Adrenal gland (tissue), 12 donors: Measurements from ENCODE around the gene RAPGEF4. TPM values are rescaled to one million over a fixed set of nuclear protein-coding genes. Genes with fewer than 3 reads are reported as not detected.

ENCODE experiments used
- DNase-seq, 7 donors: peaks; one replicate each; pipeline ENCODE4 v3.0.0-alpha.2; 2019 to 2020
- H3K27ac ChIP-seq, 5 donors: fragments of 200-600 bp; sonication (generic) in 4 of 5; 1 replicate in 3 of 5; 2 replicates in 2 of 5; pipeline versions ENCODE4 v1.5.1 to v1.8.0; 2016 to 2020; ENCODE audit warnings: mild to moderate bottlenecking in 1 of 5
- H3K27me3 ChIP-seq: fragments of 200-600 bp; 2 replicates; pipeline ENCODE4 v1.8.0; 2021
- H3K36me3 ChIP-seq, 2 donors: fragments of 200-600 bp; replicated peaks in 1 of 2; 1 replicate in 1 of 2; 2 replicates in 1 of 2; pipeline versions ENCODE4 v1.5.1 to v1.8.0; 2018 to 2022
- H3K4me1 ChIP-seq, 2 donors: fragments of 200-600 bp; replicated peaks in 1 of 2; 1 replicate in 1 of 2; 2 replicates in 1 of 2; pipeline versions ENCODE4 v1.5.1 to v1.8.0; 2018 to 2021
- H3K4me3 ChIP-seq, 4 donors: fragments of 200-600 bp; sonication (generic) in 3 of 4; one replicate each; pipeline ENCODE4 v1.5.1; 2016 to 2018
- H3K9me3 ChIP-seq, 3 donors: fragments of 200-600 bp; sonication (generic) in 1 of 3; replicated peaks in 1 of 3; 1 replicate in 2 of 3; 2 replicates in 1 of 3; pipeline versions ENCODE4 v1.5.1 to v1.8.0; 2016 to 2021
- POLR2A ChIP-seq, 2 donors: fragments of 450-650 bp; IDR thresholded peaks; one replicate each; pipeline ENCODE4 v1.6.1; 2017; ENCODE audit warnings: antibody characterized with exemption in 2 of 2, mild to moderate bottlenecking in 2 of 2, moderate library complexity in 1 of 2
- WGBS, 4 donors: extraction: QIAGEN DNeasy Blood & Tissue Kit in 2 of 4; methylation state at CpG; one replicate each; pipeline versions ENCODE4 v1.1.5 to v1.1.7; 2013 to 2017; 5-methylcytosine and 5-hydroxymethylcytosine counted together
- intact Hi-C, 2 donors: fragments of 100-400 bp; cut with DNase I; formaldehyde crosslinking; loops; one replicate each; pipeline versions ENCODE4 v1.14.1 to v1.15.0; 2022 to 2023
- polyA plus RNA-seq, 3 donors: library from polyadenylated mRNA; stranded (reverse); fragments of 200-250 nt in 2 of 3; fragments of 350-450 nt in 1 of 3; fragmentation: Illumina TruSeq in 1 of 3; extraction: RNeasy Lipid Tissue Mini Kit (QIAGEN cat#74804) in 1 of 3; gene quantifications; one replicate each; pipeline ENCODE4 v1.2.3, GENCODE V29; 2013 to 2014
- total RNA-seq, 9 donors: library from RNA; depleted of rRNA in 4 of 9; stranded (reverse); fragments of >200 nt in 4 of 9; fragments of 120-200 nt in 1 of 9; fragmentation: NEBNext Ultra II Directional in 1 of 9; extraction: Animal tissue kit (Norgen Biotek cat#: 25700) in 1 of 9; gene quantifications; one replicate each; pipeline versions ENCODE4 v1.1.0 to v1.2.4, GENCODE V29; 2013 to 2023
- TF ChIP-seq, protein P1 (sequence below), 6 experiments: fragments of 450-650 bp in 4 of 6; fragments of 200-600 bp in 2 of 6; sonication (generic) in 1 of 6; IDR thresholded peaks; 1 replicate in 5 of 6; 2 replicates in 1 of 6; pipeline versions ENCODE4 v1.5.1 to v1.8.0; 2016 to 2021; ENCODE audit warnings: antibody characterized with exemption in 6 of 6, mild to moderate bottlenecking in 2 of 6, moderate library complexity in 1 of 6
- donor health status: healthy with polysubstance abuse.
- donor health status: Bipolar disorder and iron deficiency.
- donor health status: DM: yes; HTN: yes; CAD: no.
- donor health status: DM: no; HTN: no; CAD: no.
- donor health status: DM: no; HTN: no; CAD: no.
- donor health status: DM: yes; HTN: yes; CAD: no.

RAPGEF4 gene
- total and polyA plus RNA-seq, 12 donors: 24.8 to 288 (median 101) TPM

DNA sequence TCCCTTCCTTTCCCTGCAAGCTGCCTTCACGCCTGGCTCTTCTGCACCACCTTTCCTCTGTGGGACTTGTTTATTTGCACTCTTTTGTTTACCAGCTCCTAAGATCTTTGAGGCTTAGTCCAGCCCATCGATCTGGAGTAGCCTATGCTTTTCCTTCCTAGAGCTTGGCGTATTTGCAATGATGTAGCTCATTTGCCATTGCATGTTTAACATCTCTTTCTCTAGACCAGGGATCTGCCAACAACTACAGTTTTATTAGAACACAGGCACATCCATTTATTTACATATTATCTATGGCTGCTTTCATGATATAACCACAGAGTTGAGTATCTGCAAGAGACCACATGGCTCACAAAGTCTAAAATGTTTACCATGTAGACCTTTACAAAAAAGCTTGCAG lies 150.4 kb downstream of the RAPGEF4 start:
- no peak for DNase-seq
- intact Hi-C loops: no loop called here
- WGBS, 4 donors: 93 to 99% (median 97%) methylated on average over 3 of the region's 3 CpGs
- Histone ChIP-seq H3K27ac (no peak overlapping the region), H3K36me3 (no peaks in the 10 kb centered on the region), H3K4me1 (peaks cover 0 to 38% of the 10 kb centered on the region in 2 donors), H3K9me3 (no peaks in the 10 kb centered on the region), H3K27me3 (no peaks in the 10 kb centered on the region), H3K4me3 (no peak overlapping the region)
- TF ChIP-seq, protein P1, sequence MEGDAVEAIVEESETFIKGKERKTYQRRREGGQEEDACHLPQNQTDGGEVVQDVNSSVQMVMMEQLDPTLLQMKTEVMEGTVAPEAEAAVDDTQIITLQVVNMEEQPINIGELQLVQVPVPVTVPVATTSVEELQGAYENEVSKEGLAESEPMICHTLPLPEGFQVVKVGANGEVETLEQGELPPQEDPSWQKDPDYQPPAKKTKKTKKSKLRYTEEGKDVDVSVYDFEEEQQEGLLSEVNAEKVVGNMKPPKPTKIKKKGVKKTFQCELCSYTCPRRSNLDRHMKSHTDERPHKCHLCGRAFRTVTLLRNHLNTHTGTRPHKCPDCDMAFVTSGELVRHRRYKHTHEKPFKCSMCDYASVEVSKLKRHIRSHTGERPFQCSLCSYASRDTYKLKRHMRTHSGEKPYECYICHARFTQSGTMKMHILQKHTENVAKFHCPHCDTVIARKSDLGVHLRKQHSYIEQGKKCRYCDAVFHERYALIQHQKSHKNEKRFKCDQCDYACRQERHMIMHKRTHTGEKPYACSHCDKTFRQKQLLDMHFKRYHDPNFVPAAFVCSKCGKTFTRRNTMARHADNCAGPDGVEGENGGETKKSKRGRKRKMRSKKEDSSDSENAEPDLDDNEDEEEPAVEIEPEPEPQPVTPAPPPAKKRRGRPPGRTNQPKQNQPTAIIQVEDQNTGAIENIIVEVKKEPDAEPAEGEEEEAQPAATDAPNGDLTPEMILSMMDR (IDR thresholded peaks at IDR 0.05): no peak
- no peak for TF ChIP-seq POLR2A (IDR thresholded peaks at IDR 0.05)

DNA sequence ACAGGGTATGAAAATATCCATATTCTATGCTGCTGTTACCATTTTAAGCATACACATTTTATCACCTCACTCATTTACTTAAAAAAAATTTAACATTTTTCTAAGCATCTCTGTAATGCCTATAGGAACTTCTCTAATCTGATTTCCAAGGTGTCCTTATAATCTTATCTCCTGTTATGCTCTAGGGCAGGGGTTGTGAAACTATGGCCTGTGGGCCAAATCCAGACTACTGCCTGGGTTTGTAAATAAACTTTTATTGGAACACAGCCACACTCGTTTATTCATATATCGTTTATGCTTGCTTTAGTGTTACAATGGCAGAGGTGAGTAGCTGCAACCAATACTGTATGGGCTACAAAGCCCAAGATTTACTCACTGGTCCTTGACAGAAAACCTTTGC lies 151.6 kb downstream of the RAPGEF4 start:
- H3K36me3 ChIP-seq: no peaks in the 10 kb centered on the region
- intact Hi-C loops: no loop called here
- no peaks in the 10 kb centered on the region for H3K27me3 ChIP-seq
- no peaks in the 10 kb centered on the region for H3K9me3 ChIP-seq
- H3K4me3 ChIP-seq: no peak overlapping the region
- 46 to 68% (median 56%) methylated on average over 2 of the region's 2 CpGs for WGBS, 4 donors
- peaks cover 0 to 30% of the 10 kb centered on the region in 2 donors for H3K4me1 ChIP-seq
- TF ChIP-seq POLR2A (IDR thresholded peaks at IDR 0.05): no peak
- TF ChIP-seq, protein P1 (IDR thresholded peaks at IDR 0.05): no peak
- no peak overlapping the region for H3K27ac ChIP-seq
- DNase-seq: no peak

DNA sequence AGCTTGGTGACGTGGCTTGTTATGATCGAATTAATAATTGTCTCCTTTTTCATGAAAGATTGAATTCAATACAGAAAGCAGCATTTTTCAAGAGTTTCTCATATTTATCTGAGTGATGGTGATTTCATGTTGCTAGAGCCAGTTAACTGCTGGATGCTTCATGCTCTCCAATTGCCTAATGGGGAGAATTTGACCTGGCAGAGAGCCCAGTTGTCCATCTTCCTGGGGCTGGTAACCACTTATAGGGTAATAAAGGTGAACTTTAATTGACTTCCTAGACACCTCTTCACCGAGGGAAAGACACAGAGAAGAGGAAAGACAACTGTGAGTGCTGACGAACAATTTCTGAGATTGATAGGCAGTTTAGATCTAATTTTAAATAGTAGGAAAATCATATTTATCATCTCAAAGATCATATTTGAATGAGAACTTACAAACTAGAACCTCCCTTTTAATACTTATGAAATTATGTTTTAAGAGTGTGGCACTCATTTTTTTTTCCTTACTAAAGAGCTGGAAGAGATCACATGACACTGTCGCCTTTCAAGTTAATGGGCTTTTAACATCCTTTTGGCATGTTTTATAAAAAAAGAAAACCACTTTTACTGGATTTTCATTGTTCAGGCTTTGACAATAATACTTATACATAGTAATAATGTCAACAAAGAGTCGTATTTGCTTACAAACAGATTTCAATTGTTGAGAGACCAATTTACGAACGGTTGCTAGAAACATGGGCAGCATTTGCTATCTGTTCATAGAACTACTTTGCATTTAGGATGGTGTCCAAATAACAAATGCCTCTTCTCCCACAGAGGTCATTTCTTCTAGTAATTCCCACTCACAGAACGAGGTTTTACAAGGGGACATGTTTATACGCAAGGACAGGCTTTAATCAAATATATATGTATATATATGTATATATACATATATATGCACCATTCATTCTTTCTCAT lies 153.3 kb downstream of the RAPGEF4 start:
- no peak for DNase-seq
- Histone ChIP-seq H3K4me1 (peaks cover 0 to 34% of the 10 kb centered on the region in 2 donors), H3K27ac (peak overlapping the region in 2 of 5 donors; percentile 43 to 65), H3K9me3 (no peaks in the 10 kb centered on the region), H3K27me3 (no peaks in the 10 kb centered on the region), H3K4me3 (no peak overlapping the region), H3K36me3 (no peaks in the 10 kb centered on the region)
- no peak for TF ChIP-seq POLR2A (IDR thresholded peaks at IDR 0.05)
- TF ChIP-seq, protein P1 (IDR thresholded peaks at IDR 0.05): no peak
- WGBS, 4 donors: 62 to 71% (median 65%) methylated on average over 10 of the region's 10 CpGs
- intact Hi-C loops: no loop called here

DNA sequence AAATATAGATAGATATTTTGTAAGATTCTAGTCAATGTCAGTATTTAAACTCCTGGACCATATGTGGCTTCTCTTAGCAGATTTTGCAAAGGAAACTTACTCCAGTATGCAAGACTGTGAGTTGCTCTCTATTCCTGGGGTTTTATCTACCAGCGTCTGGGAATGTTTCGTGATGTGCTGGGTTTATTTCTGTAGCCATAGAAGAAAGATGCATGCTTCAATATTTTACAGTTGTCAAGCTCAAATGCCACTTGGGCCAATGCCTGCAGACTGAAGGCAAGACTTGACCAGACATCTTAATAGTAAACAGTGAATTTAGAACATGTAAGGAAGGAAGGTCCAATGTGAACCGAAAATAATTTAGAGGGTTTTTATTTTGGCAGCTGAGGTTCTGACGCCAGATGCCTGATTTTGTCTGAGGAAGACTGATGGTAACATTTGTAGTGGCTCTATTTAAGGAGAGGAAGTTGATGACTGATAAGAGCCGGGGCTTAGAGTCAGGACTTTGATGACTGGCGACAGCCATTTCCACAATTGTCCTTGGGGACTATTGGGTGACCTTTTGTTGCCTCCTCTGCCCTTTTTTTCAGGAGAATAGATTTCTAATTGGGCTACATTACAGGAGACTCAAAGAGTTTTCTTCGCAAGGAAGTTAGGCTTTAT lies 154.3 kb downstream of the RAPGEF4 start:
- TF ChIP-seq, protein P1 (IDR thresholded peaks at IDR 0.05): no peak
- TF ChIP-seq POLR2A (IDR thresholded peaks at IDR 0.05): no peak
- Histone ChIP-seq H3K4me1 (peaks cover 0 to 43% of the 10 kb centered on the region in 2 donors), H3K27ac (peak overlapping the region in 3 of 5 donors; percentile 34 to 65 (median 43)), H3K9me3 (no peaks in the 10 kb centered on the region), H3K27me3 (no peaks in the 10 kb centered on the region), H3K4me3 (no peak overlapping the region), H3K36me3 (no peaks in the 10 kb centered on the region)
- intact Hi-C loops: no loop called here
- peak in 5 of 7 donors; percentile 44 to 77 (median 56) for DNase-seq
- 5 to 14% (median 12%) methylated on average over 7 of the region's 7 CpGs for WGBS, 4 donors
